GM18858 (cell line): Measurements from ENCODE around the gene OLIG3.

ENCODE experiments used
- ATAC-seq: cut with Tn5 transposase; IDR thresholded peaks from one replicate; pipeline ENCODE4 v1.9.1; 2021; ENCODE audit not compliant: unreplicated experiment

The OLIG3 gene

DNA sequence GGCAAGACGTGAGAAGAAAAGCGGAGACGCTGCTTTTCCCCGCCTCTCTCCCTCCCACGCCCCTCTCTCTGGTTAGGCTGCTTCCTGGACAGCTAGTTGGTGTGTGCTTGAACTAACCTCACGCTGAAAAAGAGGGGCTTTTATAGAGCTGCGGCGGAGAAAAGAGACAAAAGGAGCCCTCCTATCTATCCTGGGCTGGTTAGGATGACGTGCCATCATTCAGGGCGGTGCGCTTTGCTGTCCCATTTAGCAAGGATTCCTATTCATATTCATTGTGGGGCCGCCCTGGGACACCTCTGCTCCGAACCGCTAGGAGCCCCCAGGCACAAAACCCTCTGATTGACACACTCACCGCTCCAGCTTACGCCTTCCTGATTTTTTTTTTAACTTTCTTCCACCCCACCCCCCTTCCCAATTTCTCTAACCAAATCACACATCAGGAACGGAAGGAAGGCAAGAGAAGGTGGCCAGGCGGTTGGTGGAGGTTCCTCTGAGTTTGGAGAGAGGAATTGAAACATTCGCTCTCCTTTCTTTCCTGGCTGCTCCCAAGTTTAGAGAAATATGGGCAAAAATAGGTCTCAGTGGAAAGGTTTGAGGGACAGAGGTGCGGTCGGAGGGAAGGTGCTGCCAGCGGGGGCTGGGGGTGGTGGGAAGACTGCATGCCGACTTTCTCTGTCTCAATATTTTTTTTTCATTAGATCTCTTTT lies at the start of gene OLIG3:
Gene OLIG3 (minus strand): TSS at position 114 of the 707 bp plus-strand sequence. CDS start 224 bp downstream, outside the sequence.
- no peak for ATAC-seq

DNA sequence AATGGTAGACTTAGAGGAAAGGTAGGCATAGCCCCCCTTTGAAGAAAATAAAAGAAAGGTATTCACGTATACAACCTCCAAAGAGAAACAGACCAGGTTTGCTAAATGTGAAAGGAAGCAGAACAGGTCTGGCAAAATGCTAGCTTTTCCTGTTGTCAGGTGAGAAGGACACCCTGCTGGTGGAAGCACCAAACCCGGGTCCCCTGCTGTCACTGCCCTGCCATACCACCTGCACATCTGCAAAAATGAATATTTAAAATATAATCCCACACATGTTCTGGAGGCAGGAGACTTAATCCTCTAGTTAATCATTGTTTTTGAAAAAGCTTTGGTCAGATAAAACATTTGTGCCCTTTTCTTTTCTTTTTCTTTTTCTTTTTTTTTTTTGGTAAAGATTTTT lies 48.9 kb upstream of the OLIG3 start:
- no peak for ATAC-seq

DNA sequence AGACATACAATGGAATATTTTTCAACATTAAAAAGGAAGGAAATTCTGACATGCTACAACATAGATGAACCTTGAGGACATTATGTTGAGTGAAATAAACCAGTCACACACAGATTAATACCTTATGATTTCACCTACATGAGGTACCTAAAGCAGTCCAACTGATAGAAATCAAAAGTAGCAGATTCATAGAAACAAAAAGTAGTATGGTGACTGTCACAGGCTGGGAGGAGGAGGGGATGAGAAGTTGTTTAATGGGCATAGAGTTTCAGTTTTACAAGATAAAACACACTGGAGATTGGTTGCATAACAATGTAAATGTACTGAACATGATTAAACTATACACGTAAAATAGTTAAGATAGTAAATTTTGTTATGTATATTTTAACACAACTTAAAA lies 48.5 kb upstream of the OLIG3 start:
- no peak for ATAC-seq

DNA sequence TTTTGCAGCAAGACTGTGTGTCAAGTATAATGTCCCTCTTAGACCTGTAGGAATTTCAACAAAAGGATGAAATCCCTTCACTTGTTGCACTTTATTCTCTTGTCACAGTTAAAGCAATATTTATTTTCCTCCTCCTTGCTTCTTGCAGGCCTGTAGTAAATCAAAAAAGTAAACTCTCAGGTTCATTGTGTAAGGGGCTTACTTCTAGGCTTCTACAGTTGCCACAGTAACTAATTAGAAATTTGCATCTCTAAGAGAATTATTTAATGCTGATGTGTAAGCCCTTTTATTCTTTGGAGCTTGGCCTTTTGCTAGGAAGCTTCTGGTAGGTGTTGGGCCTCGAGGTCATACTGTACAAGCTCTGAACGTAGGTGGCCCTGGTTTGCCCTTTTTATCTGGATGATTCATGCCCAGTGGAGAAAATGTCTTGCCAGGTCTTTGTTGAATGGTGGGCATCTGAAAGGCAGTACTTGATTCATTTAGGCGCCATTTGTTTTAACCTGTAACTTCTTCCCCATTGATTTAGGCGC lies 47.4 kb upstream of the OLIG3 start:
- ATAC-seq: no peak

DNA sequence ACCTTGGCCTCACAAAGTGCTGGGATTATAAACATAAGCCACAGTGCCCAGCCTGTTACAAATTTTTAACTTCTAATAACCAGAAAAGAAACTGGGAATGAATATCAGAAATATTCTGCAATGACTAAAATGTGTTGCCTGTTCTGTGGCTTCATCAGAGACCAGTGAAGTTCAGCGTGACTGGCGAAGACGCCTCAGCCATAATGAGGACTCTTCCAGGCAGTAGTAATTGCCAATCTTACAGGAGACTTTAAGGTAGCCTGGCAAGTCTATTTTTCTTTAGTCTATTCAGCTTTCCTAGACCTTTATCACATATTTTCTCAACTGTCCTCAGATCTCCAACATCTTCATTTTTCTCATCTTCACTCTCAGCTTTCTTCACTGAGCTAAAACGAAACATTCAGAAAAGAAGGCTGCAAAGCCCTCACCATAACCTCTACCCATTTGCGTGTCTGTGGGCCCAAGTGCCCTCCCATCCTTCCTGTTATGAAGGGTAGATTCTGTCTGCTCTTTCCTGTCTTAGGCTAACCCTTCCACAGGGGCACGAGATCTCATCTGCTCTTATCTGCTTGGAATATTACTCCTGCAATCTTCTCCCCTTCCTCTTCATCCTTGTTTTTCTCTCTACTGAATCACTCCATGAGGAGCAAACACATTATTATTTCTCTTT lies 42.0 kb upstream of the OLIG3 start:
- ATAC-seq: no peak

DNA sequence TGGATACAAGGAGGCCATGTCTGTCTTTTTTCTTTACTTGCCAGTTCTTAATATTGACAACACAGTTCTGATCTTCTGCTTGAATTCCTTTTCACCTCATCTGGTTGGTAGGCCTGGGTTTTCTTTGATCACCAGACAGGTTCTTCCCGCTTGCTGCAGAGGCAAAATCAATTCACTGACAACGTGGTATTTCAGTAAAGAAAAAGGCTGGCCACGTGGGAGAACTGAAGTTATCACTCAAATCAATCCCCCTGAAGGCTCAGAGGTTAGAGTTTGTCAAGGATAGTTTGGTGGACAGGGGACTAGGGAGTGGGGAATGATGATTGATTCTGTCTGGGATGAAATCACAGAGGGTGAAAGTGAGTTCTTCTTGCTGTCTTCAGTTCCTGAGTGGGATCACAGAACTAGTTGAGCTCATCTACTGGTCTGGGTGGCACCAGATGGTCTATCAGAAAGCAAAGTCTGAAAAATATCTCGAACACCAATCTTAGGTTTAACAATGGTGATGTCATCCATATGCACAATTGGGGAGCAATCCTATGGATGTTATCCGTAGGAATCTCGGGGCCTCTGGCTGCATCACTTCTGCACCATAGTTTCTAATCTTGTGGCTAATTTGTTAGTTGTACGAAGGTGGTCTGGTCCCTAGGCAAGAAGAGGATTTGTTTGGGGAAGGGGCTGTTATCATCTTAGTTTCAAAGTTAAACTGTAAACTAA lies 37.3 kb upstream of the OLIG3 start:
- ATAC-seq: no peak

DNA sequence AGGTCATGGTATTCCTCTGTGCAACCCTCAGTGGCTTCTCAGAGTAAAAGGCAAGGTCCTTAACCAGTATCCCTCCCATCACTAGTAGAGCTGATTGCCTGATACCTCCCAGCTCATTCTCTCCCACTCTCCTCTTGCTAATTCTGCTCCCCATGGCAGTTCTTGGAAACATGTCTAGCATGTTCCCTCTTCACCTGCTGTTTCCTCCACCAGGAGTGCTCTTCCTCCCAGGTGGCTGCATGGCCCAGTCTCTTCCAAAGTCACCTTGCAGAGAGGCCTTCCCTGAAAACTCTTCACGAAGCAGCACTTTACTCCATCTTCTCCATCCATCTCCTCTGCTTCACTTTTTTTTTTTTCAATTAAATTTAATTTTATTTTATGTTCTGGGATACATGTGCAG lies 36.2 kb upstream of the OLIG3 start:
- ATAC-seq: no peak

DNA sequence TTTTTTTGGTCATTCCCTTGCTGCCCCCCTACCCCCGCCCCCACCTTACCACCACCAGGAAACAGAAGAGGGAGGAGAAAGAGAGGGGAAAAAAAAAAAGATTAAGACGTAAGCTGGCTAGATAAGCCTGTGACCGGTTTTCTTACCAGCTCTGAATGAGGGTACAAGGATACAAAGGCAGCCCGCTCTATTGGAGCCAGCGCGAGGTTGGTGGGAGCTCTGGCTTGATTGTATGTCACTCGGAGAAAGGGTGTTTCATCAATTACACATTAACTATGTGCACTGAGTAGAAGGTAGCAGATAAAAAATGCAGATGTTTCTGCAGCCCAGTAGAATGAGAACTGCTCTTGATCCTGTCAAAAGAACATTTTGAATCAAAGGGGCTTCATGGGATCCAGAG lies 28.6 kb upstream of the OLIG3 start:
- ATAC-seq: no peak

DNA sequence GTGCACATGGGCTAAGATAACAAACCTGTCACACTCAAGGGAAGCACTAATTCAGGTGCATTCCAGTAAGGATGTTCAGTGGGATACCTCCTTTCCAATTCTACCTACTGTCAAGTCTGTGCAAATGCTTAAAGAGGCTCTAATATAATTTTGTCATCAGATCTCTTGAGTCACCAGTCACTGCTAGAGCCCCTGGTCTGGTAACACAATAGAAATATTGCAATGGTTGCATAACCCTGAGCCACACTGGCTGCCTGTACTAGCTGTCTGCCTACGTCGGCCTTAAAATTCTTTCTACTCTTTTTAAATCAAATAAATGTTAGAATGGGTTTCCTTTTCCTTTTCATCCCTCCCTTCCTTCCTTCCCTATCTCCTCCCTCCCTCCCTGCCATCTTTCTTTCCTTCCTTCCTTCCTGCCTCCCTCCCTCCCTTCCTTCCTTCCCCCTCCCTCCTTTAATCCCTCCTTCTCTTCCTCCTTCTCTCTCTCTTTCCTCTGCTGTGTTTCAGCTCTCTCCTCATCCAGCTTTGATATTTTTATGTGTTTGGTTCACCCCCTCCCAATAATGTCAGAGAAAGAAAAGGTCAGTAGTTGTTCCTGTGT lies 28.1 kb upstream of the OLIG3 start:
- ATAC-seq: no peak

DNA sequence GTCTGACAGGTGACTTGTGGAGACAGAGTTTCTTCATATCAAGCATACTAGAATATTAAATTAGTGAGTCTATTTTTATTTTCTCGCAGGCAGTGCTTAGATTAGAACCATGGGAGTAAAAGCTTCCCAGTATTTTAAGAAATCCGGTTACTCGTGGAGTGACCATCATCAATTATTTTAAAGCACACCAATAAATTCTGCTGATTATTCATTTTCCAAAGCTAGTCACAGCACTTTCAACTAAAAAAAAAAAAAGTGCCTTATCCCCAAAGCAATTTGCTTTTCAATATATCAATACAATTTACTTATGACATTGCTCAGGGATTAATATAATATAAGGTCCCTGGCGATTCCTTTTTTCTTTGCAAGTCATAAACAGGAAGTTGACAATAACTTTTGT lies 26.3 kb upstream of the OLIG3 start:
- no peak for ATAC-seq

DNA sequence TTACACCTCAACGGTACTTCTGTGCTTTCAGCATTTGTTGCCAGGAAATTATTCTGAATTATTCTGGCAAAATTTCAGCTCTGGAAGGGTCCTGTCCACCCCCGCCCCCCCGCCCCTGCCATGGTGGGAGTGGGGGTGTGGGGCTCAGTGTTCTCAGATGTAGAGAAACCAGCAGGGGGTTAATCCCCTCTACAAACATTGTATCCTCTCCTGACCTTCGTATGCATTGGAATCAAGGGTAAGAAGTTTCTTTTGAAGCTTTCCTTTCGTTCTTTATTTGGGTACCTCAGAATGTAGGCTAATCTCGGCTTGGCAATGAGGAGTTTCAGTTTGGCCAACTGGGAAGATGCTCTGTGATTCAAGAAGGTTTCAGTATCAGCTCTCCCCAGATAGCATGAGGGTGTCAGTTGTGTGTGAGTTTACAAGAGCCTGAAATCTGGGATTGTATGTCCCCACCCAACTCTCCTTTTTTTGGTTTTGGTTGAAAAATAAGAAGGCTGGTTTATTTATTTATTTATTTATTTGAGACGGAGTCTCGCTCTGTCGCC lies 25.5 kb upstream of the OLIG3 start:
- no peak for ATAC-seq

DNA sequence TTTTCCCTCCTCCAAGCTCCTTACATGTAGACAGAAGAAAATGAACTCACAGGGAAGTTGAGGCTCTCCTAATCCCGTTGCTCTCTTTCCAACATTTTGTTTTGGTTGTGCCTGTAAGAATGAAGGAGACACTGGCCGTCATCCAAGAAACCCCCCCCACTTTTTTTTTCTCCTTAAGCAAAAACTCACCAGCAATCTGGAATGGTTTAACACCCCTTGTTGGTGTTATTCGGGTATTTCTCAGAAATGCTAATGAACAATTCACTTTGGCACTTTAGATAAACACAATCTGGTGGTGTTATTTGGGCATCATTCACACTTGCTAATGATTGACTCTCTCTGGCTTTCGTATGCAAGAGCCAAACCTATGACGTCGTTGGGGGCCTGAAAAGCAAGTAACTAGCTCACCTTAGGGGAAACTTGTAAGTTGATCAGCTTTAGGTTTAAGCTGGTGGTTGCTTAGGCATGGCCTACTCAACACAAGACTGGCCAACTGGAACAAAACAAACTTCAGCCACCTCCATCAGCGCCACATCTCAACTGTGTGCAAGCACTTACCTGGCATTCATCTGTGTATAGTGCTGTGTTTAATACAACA lies 24.3 kb upstream of the OLIG3 start:
- ATAC-seq: no peak

DNA sequence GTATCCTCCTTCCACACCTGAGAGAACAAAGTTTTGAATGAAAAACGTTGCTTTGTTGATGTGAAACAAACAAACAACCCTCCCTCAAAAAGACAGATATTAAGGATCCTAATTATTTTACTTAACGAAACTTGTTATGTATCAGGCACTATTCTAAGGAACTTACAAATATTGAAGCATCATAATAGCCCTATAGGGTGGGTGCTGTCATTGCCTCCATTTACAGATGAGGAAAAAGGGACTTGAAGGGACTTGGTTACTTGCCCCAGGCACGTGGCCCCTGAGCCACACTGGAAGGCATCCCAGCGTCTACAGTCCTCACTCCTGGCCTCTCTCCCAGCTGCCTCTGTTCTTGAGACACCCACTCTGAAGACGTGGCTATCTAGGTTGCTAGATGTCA lies 20.2 kb upstream of the OLIG3 start:
- no peak for ATAC-seq

DNA sequence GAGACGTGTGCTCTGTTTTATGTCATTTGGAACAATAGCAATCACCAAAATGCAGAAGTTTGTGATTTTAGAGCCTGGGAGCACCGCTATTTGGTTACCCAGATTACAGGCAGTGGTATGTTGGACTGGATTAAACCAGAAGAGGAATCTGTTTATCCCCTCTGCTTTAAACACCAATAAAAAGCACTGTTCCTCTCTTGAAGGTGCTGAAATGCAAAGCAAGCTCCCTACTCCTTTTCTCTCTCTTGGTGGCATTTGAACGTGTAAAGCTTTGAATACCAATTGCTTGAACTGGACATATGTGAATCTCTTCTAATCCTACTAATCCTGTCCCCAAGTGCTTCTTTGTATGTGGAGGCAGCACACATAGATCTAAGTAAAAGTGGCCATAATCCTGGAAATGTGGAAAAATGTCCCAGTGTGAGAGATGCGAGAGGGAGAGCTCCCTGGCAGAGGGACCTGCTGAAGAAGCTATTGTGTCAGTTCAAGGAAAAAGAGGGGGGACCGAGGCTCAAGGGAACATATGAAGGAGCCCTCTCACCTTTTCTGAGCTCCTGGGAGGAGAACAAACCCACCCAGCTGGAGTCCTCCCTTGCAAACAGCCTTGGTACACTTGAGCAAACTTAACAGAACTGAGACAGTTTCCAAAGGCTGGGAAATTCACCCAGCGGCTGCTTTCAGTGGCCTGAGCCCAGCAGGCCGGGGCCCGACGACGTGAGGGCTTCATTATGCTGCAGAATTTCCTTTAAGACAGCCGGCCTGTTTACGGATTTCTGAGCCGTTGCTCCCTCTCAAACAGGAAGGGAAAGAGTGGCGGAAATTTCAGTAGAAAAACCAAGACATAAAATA lies 18.8 kb upstream of the OLIG3 start:
- no peak for ATAC-seq

DNA sequence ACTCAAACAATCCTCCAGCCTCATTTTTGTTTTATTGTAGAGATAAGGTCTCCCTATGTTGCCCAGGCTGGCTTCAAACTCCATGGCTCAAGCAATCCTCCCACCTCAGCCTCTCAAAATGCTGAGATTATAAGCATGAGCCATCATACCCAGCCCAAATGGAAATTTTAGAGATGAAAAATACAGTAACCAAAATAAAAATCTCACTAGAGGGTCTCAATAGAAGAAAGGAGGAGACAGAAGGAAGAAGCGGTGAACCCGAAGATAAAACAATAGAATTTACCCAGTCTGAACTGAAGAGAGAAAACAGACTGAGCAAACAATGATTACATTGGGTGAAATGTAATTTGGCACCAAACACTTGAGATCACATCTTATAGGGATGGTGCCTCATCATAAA lies 16.7 kb upstream of the OLIG3 start:
- no peak for ATAC-seq

DNA sequence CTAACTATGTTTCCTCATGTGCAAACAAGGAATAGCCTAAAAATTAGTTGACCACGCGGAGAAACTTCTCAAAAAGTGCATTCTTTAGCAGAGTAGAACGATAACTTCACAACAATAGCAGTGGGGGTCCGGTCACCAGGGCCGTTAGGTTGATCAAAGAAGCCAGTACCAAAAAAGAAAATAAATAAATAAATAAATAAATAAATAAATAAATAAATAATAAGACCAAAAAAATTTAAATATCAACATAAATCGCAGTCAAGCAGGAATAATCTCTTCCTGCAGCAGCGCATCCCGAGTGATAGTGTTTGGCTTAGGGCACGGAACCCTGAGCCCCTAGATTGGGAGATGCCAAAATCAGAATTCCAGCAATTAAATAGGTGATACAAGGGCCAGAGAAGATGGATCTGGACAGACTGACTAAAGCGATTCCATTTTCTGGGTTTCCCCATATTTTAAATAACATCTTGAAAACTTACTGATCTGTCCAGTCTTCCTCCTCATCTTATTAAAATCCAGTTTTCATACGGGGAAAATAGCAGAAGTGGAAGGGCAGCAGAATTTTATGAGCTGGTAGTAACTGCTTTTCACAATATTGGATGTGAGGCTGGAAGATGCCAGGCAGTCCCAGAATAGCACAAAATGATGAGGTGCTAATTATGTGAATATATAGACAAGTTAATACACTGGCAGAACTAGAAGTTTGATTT lies 4.4 kb upstream of the OLIG3 start:
- no peak for ATAC-seq

DNA sequence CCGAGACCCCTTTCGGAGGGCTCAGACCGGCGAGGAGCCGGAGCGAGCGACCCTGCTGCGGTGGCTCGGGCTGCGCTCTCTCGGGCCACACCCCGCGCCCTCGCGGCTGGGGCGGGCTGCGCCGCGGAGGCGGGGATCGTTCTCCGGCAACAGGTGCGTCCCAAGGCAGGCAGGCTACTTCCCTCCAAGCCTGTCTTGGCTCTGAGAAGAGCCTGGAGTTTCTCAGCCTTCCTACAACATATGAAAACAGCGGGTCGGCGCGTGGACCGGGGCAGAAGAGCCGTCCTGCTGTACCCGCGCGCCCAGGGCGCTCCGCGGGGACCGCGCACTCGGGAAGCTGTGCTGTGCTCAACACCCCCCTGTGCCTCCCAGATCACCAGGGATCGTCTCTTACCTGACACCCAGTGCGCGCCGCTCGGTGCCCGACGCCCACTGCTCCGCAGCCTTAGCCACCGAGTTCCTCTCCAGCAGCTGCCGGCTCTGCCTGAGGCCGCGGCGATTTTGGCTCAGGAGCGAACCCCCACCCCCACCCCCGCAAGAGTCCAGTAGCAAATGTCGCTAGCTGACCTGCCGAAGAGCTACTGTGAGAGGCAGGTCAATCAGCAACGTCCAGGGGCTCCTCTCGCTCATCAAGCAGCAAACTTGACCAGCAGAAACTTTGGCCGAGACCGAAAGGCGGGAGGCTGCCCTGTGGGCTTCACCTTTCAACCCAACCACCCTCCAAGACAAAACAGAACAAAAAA lies 3.7 kb upstream of the OLIG3 start:
- ATAC-seq: no peak

DNA sequence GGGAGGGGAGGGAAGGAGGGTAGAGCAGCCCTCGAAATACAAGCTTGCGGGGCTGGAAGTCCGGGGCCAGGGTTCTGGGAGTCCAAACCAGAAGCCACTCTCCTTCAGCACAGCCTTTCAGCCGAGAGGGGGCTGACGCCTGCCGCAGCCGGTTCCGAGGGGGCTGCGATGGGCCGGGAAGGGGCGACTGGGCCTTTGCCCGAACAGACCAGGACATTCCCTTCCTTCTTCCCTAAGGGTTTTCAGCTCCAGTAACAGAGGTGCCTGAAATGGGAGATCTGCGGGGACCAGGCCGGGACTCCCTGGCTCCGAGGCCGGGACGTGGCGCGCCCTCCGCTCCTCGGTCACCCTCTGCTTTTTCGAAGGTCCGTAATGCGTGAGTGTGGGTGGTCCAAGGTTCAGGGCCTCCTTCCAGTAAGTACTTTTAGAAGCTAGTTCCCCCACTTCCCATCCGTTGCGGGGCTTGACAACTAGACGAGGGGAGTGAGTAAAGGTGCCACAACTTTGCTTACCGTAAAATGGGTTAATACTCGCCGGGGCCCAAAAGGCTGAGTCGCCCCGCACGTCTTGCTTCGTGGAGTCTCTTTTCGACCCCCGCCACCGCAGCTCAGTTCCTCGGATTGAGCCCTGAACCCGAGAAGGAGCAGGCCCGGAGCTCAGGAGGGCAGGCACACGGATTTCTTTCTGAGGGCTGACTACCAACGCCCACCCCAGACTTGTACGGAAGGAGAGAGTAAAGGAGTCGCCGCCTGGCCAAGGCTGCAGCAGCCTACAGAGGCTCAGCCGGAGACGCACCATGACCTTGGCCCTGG lies 2.9 kb upstream of the OLIG3 start:
- ATAC-seq: no peak
